GM18517 (cell line): Measurements from ENCODE around the gene SLC10A7.

Experiments used
- ATAC-seq: cut with Tn5 transposase; IDR thresholded peaks from one replicate; pipeline ENCODE4 v1.9.1; 2021; ENCODE audit warnings: mild to moderate bottlenecking, moderate library complexity; ENCODE audit not compliant: unreplicated experiment

The SLC10A7 gene

DNA sequence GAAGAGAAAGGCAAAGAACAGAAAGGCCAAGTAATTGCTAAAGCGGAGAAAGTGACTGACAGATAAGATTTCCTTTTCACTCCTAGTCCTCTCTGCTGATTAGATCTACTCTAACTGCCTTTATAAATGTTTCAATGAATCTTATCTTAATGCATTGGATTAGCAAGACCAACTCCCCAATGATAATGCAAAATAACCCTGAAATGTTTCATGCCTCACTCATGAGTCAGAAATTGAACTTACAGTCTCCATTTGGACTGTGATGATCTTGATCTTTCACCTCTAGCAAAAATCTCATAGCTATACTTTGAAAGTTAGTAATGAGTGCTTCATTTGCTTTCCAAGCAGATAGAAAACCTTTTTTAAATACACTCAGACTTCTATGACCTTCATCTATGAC, 26.5 kb downstream of the SLC10A7 start:
- no peak for ATAC-seq

GRCh38 chr4:146494143-146494542, 27.6 kb downstream of the SLC10A7 start:
- ATAC-seq = no peak

DNA sequence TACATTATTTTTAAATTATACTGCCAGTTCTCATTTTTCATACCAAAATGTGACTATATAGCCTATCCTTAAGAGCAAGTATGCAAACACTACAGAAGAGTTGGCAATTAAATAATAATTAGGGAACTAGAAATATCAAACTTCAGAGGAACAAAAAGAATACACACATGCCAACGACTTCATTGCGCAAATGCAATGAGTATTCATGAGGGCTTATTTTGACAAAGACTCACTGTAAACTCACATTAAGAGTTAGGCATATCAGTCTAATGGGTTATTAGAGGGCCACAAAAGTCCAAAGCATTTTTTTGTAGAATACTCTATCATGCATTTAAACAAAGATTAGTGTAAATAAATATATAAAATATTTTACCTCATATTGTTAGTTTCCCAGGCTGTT, 31.6 kb downstream of the SLC10A7 start:
- ATAC-seq = no peak

- no peak for ATAC-seq
These were observed 33.1 kb downstream of the SLC10A7 start for GRCh38 chr4:146488495-146489174.

- peak; percentile 80 for ATAC-seq
These were observed 35.2 kb downstream of the SLC10A7 start for GRCh38 chr4:146486565-146486964.

- ATAC-seq = peak; percentile 37
These were observed 35.8 kb downstream of the SLC10A7 start for GRCh38 chr4:146485968-146486367.

DNA sequence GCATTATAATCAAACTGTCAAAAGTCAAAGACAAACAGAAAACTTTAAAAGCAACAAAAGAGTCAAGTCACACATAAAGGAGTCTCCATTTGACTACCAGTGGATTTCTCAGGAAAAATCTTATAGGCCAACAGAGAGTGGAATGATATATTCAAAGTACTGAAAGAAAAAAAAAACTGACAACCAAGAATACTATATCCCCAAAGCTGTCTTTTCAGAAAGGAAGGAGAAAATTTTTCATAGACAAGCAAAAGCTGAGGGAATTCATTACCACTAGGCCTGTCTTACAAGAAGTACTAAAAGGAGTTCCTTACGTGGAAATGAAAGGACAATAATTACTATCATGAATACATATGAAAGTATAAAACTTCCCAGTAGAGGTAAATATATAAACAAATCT, 39.0 kb downstream of the SLC10A7 start:
- ATAC-seq = no peak

GRCh38 chr4:146481246-146481645, 40.5 kb downstream of the SLC10A7 start:
- no peak for ATAC-seq

GRCh38 chr4:146478009-146478408, 43.7 kb downstream of the SLC10A7 start:
- no peak for ATAC-seq

- no peak for ATAC-seq
These were observed 44.7 kb downstream of the SLC10A7 start for GRCh38 chr4:146477054-146477453.

DNA sequence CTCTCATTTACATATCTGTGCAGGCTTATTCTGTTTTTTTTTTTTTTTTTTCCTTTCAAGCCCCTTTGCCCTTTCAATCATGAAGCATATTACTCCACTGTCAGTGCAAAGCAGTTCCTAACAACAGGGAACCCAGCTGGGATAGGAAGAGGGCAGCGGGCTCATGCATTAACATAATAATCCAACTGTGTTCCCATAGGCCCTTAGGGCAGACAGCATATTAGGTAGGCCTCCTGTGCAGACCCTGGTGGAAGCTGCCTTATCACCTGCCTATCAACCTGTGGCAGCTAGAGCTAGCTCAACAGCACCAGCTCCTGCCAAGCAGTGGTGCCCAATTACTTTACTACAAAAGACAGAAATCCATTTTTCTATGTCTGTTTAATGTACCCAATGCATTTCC, 49.3 kb downstream of the SLC10A7 start:
- no peak for ATAC-seq

- no peak for ATAC-seq
These were observed 51.1 kb downstream of the SLC10A7 start for GRCh38 chr4:146470604-146471003.

DNA sequence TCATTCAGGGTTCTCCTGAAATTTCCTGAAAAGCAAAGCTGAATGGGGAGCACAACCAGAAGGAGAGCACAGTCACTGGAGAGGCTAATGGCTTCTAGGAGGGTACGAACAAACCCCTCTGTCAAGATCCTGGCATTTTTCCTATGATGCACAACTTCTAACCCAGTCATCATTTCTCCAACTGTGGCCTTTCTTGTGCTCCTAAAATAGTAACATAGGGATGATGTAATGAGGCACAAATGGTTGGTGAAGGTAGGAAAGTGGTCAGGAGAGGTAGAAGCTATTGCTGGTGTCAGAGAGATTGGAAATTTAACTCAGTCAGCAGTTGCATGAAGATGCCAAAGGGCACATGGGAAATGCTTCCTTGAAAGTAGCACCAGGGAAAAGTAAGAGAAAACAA, 52.7 kb downstream of the SLC10A7 start:
- ATAC-seq = no peak

DNA sequence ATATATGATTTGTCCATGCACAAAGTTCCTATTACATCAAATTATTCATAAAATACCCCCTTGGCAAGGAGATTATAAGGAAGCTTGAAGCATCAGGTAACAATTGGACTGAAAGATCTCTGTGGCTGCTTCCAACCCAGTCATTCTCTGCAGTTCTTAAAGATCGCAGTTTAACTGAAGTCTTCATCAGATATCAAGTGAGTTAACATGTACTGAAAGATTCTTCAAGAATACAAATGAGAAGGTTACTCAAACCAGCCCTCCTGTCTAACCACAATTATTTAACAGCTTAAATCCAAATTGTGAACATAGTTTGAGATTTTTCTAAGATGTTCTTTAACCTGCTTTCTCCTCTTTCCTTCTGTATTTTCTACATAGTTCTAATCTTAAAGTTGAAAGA, 56.1 kb downstream of the SLC10A7 start:
- no peak for ATAC-seq

- ATAC-seq = no peak
These were observed 59.5 kb downstream of the SLC10A7 start for GRCh38 chr4:146462251-146462650.

DNA sequence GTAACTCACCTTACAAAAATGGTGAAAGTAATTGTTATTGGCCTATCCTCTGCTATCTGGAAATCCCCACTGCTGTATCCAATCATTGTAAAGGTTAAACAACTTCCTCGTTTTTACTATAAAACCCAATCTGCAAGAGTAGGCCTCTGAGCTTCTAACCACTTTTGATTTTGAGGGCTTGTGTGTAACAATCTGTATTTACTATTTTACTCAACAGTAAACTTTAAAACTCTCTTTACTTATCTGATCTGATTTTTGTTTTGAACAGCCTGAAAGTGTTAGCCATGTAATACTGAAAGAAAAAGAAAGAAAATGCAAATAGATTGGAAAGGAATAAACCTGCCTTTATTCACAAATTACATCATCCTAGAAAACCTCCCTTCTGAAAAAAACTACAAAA, 63.1 kb downstream of the SLC10A7 start:
- ATAC-seq = peak; percentile 93

DNA sequence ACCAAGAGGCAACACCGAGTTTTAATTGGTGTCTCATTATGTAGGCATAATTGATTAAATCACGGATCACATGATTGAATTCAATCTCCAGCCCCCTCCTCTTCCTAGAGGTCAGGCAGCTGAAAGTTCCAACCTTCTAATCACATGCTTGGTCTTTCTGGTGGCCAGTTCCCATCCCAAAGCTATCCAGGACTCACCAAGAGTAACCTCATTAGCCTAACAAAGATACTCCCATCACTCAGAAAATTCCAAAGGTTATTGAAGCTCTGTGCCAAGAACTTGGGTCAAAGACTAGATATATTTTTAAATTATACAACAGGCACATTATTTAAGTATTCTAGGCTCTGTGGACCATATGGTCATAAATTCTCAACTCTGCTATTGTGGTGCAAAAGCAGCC, 65.1 kb downstream of the SLC10A7 start:
- no peak for ATAC-seq

DNA sequence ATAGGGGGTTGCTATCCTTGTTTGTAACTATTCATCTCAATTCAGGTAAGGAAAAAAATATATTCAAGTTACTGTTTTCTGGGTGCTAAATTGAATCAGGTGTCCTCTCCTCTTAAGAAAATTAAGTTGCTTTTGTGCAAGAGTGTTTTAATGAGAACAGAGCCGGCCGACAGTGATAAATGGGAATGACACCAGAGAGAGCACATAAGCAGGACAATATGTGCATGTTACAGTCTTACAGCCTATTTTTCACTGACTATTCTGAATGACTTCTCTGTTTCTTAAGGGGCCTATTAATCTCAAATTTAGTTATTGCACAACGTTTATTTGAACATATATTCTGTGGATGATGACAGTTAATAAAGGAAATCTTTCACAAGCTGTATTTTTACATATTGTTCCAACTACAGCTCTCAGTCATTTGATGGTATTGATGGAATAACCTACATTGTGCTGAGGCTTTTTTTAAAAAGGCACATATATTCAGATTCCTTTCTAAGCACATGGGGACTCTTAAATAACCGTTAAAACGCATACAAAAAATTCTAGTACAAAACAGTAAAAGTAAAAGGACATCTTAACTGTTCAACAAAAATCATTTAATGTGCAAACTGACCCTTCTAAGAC, 68.4 kb downstream of the SLC10A7 start:
- ATAC-seq = no peak

DNA sequence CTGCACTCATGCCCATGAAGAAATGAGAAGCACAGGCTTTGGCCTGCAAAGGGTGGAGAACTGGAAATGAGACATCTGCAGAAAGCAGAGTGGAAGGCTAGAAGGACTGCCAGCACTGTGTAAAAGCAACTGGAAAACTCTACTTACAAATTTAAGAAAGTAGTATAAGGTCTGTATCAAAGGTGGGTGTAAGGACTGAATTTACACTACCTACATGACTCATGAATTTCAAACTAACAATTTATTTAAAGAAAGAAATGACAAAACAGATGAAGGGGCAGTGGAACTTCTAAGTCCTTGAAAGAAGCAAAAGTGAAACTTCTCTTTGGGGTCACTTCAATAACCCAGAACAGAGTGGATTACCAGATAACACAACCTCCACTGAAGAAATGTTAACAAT, 71.2 kb downstream of the SLC10A7 start:
- ATAC-seq = peak; percentile 88

DNA sequence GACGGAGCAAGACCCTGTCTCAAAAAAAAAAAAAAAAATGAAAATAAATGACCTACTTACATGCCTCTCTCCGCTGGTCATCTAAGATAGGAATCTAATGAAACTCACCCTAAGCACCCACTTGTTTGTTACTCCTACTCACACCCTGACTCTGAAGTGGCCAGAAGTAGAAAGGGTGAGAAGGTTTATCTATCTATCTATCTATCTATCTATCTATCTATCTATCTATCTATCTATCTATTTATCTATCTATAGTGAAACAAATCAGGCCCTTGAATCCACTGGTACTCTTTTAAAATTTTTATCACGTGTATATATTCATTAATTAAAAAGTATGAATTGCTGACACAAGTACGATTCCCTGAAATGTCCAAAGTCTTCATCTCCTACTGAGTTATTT, 75.2 kb downstream of the SLC10A7 start:
- no peak for ATAC-seq

- ATAC-seq = no peak
These were observed 76.3 kb downstream of the SLC10A7 start for GRCh38 chr4:146445198-146446150.

DNA sequence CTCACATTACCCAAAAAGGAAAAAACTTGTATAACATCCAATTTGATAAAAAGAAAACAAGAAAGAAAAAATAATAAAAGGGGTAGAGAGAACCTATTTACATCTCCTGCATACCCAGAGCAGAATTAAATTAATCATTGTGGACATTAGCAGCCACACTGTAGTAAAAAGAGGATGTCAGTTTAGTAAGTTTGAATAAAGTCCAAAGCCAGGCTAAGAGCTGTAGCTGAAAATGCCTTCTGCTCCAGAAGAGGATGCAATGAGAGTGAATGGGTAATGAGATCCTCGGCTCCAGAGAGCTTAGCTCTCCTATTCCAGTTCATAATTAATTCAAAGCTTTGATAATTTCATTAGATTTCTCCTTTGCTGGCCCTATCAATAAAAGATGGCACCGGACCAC, 78.2 kb downstream of the SLC10A7 start:
- no peak for ATAC-seq
